DMS153 treated with DMSO at 0.1 percent for 48 hours (cell line): Measurements from ENCODE around the gene C4orf50.
"Not testable (repeated sequence)": the region's sequence is repeated elsewhere in the genome, so short reads cannot be mapped to it uniquely, and the experiment has no call there.

Source experiments
- DNase-seq: peaks from one replicate; lab custom pipeline; 2025; ENCODE audit not compliant: unreplicated experiment; lab: John Stamatoyannopoulos, UW

Gene C4orf50

DNA sequence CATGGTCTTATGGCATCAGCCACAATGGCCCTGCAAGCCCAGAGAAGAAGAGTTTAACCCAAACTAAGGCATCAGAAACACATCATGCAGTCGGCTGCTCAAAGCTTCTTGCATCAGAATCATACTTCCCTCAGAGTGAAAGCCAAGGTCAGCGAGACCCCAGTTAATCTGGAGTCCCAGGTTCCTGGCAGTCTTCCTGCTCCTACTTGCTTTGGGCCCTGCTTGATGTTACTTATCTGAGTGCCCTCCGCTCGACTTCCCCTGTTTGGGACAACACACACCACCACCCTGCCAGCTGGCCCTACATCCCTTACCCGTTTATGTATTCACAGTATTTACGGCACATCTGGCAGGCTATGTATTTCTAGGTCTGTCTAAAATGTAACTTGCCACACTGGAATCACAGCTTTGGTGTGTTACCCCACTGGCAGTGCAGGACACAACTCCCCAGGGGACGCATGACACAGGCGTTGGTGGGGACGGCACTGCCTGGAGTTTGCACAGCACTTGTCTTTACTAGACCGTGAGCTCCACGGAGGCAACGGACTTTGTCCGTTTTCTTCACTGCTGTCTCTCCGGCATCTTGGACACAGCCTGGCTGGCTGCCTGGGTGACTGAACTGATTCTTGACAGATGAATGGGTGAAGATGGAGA is 148.1 kb downstream of the C4orf50 start:
- DNase-seq, result no peak

DNA sequence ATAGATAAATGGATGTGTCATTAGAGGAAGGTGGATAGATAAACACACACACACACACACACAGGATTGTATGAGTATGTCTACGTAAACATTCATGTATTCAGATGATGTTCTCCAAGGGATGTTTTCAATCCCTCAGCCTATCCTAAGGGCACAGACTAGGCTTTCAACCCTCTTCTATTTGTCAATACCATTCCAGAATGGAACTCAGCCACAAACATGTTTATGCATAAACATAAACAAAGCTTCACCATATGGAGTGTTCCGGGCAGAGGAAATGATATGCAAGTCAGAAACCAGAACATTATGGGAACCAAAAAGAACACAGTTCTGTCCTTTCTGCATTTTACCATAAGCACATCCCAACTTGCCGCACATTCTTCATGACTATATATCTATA is 150.4 kb downstream of the C4orf50 start:
- no peak for DNase-seq

- DNase-seq, result no peak
Observed at GRCh38 chr4:5866841-5867813, 151.1 kb downstream of the C4orf50 start.

DNA sequence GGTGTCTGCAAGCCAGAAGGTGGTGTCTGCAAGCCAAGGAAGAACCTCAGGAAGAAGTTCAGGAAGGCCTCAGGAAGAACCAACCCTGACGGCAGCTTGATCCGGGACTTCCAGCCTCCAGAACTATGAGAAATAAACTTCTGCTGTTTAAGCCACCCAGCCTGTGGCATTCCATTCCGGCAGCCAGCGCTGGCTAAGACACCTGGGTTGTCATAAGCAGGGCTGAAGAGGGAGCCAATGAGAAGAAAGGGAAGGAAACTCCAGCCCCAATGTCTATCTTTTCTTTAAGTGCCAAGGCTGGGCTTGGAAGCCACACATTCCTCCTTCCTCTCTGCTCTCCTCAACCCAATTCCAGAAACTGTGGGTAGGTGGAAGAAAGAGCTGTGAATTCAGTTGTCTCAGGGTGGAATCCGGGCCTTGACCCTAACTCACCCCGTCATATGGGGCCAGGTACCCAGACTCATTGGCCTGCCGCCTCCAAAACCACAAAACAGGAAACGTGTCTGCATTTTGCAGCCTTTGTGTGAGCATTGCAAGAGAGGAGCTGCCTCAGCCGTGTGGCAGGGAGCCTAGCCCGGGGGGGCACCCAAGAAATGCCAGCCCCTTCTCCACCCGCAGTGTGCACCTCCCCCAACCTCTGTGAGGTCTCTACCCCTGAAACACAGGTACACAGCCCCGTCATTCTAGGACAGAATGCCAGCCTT is 152.2 kb downstream of the C4orf50 start:
- DNase-seq, result no peak

- DNase-seq, result no peak
Observed at GRCh38 chr4:5863461-5864113, 154.6 kb downstream of the C4orf50 start.

- no peak for DNase-seq
Observed at GRCh38 chr4:5858020-5858769, 160.0 kb downstream of the C4orf50 start.

GRCh38 chr4:5857199-5857598 is 161.0 kb downstream of the C4orf50 start:
- no peak for DNase-seq

DNA sequence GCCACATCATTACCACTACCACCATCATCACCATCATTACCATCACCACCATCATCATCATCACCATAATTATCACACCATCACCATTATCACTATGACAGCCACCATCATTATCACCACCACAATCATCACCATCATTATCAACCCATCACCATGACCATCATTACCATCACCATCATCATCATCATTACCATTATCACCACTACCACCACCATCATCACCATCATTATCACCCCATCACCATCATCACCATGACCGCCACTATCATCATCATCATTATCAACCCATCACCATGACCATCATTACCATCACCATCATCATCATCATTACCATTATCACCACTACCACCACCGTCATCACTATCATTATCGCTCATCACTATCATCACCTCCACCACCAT is 161.9 kb downstream of the C4orf50 start:
- DNase-seq, result not testable (repeated sequence)

DNA sequence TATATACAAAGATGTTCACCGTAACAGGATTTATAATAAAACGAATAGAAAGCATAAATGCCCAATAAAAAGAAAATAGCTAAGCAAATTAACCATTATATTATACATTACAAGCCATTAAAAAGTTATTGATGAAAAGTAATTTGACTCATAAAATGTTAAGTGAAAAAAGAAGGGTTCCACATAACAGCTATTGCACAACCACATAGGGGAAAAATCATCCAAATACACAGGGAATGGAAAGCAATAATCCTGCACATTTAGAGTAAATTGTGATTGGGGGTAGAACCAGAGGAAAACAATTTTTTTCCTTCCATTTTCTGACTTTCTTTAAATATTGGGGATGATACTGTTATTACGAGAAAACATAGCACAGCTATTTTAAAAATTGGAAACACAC is 163.3 kb downstream of the C4orf50 start:
- no peak for DNase-seq

DNA sequence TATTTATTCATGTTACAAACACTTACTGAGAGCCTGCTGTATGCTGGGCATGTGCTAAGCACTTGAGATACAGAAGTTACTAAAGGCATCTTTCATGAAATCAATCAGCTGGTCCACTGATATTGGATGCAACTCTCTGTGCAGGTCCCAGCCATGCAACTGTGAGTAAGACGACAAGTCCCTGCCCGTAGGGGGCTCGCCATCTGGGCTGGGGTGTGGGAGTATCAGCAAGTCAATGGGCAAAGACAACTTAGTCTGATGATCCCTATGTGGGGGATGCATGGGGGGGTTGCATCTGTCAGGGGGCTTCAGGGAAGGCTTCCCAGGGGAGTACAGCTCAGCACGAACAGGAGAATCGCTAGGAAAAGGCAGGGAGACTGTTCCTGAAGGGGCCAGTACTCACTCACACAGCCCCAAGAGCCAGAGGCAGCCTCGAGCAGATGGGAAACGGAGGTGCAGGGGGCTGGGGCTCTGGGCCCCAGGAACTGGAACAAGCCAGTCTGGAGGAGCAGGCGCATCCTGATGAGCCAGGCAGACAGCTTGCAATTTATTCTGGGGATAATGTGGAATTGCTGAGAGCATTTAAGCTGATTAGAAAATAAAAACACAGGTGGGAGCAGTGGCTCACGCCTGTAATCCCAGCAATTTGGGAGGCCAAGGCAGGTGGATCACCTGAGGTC is 165.6 kb downstream of the C4orf50 start:
- no peak for DNase-seq

DNA sequence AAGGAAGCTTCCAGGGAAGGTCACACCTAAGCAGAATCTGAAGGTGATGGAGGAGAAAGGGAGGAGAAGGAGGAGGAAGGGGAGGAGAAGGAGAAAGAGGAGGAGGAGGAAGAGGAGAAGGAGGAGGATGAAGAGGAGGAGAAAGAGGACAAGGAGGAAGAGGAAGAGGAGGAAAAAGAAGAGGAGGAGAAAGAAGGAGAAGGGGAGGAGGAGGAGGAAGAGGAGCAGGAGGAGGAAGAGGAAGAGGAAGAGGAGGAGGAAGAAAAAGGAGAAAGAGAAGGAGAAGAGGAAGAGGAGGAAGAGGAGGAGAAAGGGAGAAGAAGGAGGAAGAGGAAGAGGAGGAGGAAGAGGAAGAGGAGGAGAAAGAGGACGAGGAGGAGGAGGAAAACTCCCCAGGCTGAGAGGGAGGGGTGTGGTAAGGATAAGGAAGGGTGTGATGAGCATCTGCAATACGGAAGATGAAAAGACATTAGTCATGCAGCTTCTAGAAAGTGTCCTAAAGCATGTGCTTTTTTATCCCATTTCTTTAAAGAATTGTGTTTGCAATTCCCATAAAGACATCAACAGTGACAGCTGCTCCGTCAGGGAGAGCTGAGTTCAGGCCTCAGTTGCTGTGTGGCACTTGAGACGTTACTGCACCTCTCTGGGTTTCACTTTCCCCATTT is 166.5 kb downstream of the C4orf50 start:
- no peak for DNase-seq
